ENCODE measurements around the gene USP20. TPM values are rescaled to one million over a fixed set of nuclear protein-coding genes. Genes with fewer than 3 reads are reported as not detected.
A peak's percentile ranks its signal among the peaks of the same experiment; 100 is the strongest.
"Not testable (repeated sequence)": the region's sequence is repeated elsewhere in the genome, so short reads cannot be mapped to it uniquely, and the experiment has no call there.

USP20 gene
- total RNA-seq, result 19.9 and 23.7 TPM in 2 replicates

DNA sequence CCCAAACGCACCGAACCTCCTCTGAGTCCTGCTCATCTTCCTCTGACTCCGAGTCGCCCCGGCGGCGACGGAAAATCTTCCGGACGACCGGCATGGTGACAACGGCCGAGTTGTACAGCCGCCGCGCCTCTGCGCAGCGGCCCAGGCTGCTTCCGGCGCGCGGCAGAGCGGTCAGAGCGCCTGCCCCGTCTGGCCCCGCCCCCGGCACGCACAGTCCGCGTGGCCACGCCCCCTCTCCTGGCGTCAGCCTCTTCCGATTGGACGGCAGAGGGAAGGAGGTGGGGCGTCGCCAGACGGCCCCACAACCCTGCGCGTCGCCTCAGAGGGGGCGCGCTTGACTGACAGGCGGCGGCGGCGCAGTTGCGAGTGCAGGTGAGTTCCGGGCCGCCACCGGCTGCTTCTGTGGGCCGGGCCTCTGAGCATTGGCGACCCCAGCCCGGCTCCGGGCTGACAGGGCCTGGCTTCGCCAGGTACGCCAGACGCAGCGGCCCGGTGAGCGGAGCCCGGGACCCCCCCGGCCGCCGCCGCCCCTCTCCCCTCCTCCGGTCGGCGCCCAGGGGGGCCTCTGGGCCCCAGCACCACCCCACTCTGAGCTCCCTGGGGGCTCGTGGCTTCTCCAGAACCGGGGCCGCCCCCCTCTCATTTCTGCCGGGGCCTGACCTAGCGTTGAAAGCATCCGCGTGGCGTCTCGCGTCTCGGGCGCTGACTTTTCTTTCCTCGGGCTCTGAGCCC lies at the start of gene USP20, which contains the start of gene C9orf78:
Gene USP20 (plus strand): TSS at position 331 of the 732 bp plus-strand sequence. CDS start 17,098 bp downstream, outside the sequence.
Gene C9orf78 (minus strand): TSS at position 148 of the 732 bp plus-strand sequence. CDS start 54 bp downstream, at position 94.
- no peak for DNase-seq (ENCODE audit: extremely low read depth, low read depth, low spot score)

- no peak for DNase-seq (ENCODE audit: extremely low read depth, low read depth, low spot score)
Measured at GRCh38 chr9:129785866-129786265, 49.4 kb upstream of the USP20 start.

DNA sequence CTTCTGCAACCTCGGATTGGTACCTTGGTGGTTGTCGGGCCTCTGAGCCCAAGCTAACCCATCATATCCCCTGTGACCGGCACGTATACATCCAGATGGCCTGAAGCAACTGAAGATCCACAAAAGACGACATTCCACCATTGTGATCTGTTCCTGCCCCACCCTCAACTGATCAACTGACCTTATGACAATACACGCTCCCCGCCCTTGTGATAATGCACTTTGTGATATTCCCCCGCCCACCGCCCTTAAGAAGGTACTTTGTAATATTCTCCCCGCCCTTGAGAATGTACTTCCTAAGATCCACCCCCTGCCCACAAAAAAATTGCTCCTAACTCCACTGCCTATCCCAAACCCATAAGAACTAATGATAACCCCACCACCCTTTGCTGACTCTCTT lies 48.8 kb upstream of the USP20 start:
- DNase-seq (ENCODE audit: extremely low read depth, low read depth, low spot score), result no peak

DNA sequence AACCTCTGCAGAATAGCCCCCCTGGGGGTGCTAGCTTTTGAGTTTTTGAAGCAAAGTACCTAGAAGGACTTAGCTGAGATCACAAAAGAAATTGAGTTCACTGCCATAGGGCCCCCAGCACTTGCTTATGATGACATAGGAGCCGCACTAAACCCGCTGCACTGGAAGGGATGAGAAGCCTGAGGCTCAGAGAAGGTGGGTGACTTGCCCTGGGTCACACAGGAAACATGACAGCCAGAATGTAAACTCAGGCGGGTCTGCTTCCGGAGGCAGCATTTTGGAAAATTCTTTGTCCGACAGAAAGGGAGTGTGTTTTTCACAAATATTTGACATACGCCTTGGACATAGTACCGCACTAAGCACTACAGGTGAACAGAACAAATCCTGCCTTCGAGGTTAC lies 40.7 kb upstream of the USP20 start:
- no peak for DNase-seq (ENCODE audit: extremely low read depth, low read depth, low spot score)

DNA sequence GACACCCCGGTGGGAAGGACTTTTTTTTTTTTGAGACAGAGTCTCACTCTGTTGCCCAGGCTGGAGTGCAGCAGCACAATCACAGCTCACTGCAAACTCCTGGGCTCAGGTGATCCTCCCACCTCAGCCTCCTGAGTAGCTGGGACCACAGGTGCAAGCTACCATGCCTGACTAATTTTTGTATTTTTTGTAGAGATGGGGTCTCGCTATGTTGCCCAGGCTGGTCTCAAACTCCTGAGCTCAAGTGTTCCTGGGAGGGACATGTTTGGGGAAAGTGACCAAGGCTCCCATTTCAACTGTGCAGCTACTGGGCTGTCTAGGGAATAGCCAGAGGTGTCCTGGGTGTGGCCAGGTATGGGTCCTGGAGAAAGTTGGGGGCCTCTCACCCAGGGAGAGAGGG lies 39.2 kb upstream of the USP20 start:
- not testable (repeated sequence) for DNase-seq (ENCODE audit: extremely low read depth, low read depth, low spot score)

DNA sequence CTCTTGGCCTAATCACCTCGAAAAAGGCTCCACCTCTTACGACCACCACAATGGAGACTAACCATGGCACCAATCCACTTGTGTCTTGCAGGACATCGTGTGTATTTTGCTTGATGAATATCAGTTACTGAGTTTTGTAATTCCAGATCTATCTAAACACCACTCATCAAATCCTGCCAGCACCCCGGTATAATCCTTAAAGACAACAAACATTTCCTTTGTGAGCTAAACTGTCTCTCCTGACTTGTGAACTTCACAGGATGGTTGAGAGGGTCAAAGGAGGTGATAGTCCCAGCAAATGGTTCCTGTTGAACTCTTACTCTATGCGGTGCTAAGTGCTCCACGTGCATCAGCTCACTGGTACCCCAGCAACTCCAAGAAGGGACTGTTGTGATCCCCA lies 36.3 kb upstream of the USP20 start:
- DNase-seq (ENCODE audit: extremely low read depth, low read depth, low spot score), result no peak

- DNase-seq (ENCODE audit: extremely low read depth, low read depth, low spot score), result no peak
Measured at GRCh38 chr9:129801504-129801903, 33.8 kb upstream of the USP20 start.

DNA sequence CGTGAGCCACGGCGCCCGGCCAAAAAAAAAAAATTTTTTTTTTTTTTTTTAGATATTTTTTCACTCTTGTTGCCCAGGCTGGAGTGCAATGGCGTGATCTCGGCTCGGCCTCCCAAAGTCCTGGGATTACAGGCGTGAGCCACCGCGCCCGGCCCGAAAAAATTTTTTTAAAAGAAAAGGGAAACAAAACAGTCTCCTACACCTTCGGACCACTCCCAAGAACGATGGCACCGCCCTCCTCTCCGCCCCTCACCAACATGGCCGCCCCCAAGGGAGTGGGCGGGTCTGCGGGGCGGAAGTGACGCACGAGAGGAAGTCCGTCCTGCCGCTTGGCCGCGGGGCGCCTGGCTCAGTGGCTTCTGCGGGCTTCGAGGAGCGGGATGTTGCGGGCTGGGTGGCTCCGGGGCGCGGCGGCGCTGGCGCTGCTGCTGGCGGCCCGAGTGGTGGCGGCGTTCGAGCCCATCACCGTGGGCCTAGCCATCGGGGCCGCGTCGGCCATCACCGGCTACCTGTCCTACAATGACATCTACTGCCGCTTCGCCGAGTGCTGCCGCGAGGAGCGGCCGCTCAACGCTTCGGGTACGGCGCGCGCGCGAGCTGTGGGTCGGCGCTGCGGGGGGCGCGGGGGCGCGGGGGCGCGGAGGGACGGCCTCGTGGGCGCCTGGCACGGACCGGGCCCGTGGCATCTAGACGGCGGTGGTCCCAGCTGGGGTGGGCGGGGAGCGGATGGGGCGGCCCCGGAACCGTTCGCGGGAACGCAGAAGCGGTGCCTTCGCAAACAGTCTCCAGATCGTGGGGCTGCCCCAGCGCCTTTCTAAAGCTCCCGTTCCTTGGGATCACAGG lies 32.2 kb upstream of the USP20 start, which contains the start of gene TOR1B:
Gene TOR1B (plus strand): TSS at position 352 of the 843 bp plus-strand sequence. CDS start 29 bp downstream, at position 381.
- DNase-seq (ENCODE audit: extremely low read depth, low read depth, low spot score), result peak; percentile 29

DNA sequence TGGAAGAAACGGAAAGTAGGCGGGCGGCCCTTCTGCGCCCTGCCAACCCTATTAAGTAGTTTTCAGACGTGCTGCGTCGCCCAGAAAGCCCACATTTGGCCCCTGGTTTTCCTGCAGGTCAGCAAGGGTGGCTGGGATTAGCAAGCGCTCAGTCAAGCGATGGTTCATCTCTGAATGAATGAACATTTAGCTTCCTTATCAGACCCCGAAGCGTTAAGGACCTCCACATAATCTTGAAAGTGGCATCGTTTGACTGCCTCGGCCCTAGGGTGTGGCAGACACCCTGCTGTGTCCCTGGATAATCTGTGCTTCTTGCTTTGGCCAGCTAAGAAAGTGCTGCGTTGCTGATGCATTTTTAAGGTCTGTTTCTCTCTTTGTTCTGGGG lies 31.6 kb upstream of the USP20 start:
- DNase-seq (ENCODE audit: extremely low read depth, low read depth, low spot score), result no peak

DNA sequence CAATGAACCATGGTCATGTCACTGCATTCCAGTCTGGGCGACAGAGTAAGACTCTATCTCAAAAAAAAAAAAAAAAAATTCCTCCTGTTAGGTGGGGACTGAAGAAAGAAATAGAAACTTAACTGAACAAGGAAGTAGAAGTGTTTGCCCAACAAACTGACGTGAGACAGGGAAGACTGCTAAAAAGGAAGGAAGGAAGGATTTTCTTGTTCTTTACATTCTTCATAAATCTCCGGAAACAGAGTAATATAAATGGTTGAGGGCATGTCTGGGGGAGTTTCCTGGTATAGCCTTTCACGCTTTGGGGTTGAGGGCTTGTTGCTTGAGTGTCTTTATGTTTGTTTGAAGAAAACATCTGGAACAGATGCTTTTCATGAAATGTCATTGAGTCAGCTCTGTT lies 29.2 kb upstream of the USP20 start:
- DNase-seq (ENCODE audit: extremely low read depth, low read depth, low spot score), result no peak

DNA sequence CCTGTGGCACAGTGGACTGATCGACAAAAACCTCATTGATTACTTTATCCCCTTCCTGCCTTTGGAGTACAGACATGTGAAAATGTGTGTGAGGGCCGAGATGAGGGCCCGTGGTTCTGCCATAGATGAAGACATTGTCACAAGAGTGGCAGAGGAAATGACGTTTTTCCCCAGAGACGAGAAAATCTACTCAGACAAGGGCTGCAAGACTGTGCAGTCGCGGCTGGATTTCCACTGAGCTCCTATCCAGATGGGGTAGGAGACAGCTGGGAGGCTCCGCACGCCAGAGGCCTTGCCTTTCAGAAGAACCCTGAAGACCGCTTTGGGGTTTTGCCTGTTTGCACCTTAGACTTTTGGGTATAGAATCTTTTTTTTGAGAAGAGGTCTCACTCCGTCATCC lies 25.9 kb upstream of the USP20 start:
- no peak for DNase-seq (ENCODE audit: extremely low read depth, low read depth, low spot score)

GRCh38 chr9:129810116-129810515 lies 25.1 kb upstream of the USP20 start:
- no peak for DNase-seq (ENCODE audit: extremely low read depth, low read depth, low spot score)

GRCh38 chr9:129810788-129811187 lies 24.5 kb upstream of the USP20 start:
- no peak for DNase-seq (ENCODE audit: extremely low read depth, low read depth, low spot score)

DNA sequence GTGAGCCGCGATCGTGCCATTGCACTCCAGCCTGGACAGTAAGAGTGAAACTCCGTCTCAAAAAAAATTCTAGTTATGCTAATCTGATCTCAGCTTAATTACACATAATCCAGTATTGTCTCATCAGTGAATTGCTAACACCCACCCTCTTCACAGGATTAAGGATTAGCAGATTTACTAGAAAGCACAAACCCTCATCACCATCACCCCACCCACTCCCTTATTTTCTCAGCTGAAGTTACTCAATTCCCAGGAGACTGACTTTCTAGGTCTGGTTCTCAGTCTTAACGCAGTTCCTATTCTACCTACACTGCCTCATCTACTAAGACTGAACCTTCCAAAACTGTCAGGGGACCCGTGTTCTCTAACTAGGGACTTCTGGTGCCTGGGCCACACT lies 23.3 kb upstream of the USP20 start:
- DNase-seq (ENCODE audit: extremely low read depth, low read depth, low spot score), result no peak

DNA sequence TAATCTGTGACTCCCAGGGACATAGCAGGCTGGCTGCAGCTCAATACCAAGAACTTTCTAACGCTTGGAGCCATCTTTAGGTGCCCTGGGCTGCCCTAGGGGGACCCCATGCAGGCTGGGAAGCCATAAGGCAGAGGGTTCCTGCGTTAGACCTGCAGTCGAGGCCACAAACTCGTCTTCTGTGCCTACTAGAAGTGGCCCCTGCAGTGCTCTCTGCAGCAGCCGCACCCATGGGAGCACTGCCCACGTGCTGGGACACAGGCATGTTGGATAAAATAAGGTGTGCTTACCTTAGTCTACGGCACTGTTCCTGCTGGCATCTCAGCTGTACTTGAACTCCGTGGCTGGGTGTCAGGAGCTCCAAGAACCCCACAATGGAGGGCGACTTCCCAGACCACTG lies 22.9 kb upstream of the USP20 start:
- no peak for DNase-seq (ENCODE audit: extremely low read depth, low read depth, low spot score)

DNA sequence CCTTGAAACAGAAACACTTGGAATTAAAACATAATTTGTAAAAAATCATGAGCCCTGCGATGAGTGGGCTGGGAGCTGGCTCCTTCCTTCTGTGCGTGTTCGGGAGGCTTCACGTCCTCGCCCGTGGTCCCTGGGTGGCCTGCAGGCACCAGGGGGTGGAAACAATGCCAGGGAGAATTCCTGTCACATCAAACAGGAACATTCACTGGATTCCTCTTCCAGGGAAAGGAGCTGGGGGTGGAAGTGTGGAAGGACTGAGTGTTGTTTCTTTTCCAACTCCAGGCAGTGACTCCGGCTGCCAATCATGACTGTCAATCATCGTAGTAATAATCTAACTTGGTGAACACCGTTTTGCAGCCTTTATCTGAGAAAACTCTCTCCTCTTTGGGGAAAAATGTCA lies 21.6 kb upstream of the USP20 start:
- no peak for DNase-seq (ENCODE audit: extremely low read depth, low read depth, low spot score)

DNA sequence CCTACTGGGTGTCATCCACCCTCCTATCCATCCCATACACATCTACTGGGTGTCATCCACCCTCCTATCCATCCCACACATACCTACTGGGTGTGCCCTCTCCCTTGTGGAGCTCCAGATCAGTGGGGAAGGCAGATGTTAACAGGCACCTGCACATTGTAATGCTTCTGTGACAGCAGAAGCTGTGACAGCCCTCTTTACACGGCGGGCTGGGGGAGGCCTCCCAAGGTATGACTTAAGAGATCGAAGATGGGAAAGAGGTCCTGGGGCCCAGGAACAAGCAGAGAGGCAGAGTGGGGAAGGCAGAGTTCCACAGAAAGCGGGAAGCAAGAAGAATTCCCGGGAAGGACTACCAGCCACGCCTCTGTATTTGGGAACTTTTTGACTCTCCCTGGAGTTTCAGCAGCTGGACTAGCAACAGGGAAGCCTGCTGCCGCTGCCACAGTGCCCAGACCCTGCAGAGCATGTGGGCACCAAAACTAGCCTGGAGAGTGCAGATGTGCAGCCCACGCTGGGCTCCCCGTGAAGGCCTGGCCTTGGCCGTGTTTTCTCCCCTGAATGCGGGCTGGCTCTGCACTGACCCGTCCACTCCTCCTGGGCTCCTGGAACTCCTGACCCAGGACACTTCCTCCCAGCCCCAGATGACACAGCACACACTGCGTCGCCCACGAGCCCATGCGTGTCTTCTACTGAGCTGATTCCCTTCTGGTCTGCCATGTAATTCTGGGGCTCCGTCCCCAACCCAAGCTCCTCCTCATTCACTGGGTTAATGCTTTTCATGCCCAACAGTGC lies 20.6 kb upstream of the USP20 start:
- DNase-seq (ENCODE audit: extremely low read depth, low read depth, low spot score), result no peak

- DNase-seq (ENCODE audit: extremely low read depth, low read depth, low spot score), result no peak
Measured at GRCh38 chr9:129815278-129815677, 20.0 kb upstream of the USP20 start.

- DNase-seq (ENCODE audit: extremely low read depth, low read depth, low spot score), result no peak
Measured at GRCh38 chr9:129816501-129817435, 18.5 kb upstream of the USP20 start.

Measured in glomerular endothelial cell (primary cell).